Neural cell (in vitro differentiated cells): ENCODE results near the gene ADI1. TPM values are rescaled to one million over a fixed set of nuclear protein-coding genes. Genes with fewer than 3 reads are reported as not detected.

Source experiments
- H2AFZ ChIP-seq: fragments of 200-600, 300-800 bp; sonication (generic), shearing (Covaris generic); 2 replicates; pipeline ENCODE4 v1.6.0; 2014; ENCODE audit warnings: low read depth, mild to moderate bottlenecking, antibody characterized with exemption, low read length, moderate library complexity
- H3F3A ChIP-seq: fragments of 200-600 bp; shearing (Covaris generic); 2 replicates; pipeline ENCODE4 v1.6.1; 2016; ENCODE audit warnings: mild to moderate bottlenecking, moderate library complexity, mixed read lengths, antibody characterized with exemption, low read length; ENCODE audit not compliant: insufficient read depth, poor library complexity, severe bottlenecking
- H3K27ac ChIP-seq: fragments of 200-600, 300-800 bp; sonication (generic), shearing (Covaris generic); 2 replicates; pipeline ENCODE4 v1.5.1; 2014; ENCODE audit warnings: mild to moderate bottlenecking, low read length, moderate library complexity
- H3K27me3 ChIP-seq: fragments of 300-800, 200-600 bp; sonication (generic), shearing (Covaris generic); 2 replicates; pipeline ENCODE4 v1.6.0; 2014; ENCODE audit warnings: mild to moderate bottlenecking, low read depth, low read length, moderate library complexity; ENCODE audit not compliant: insufficient read depth
- H3K36me3 ChIP-seq: fragments of 300-800, 200-600 bp; sonication (generic), shearing (Covaris generic); 2 replicates; pipeline ENCODE4 v1.5.1; 2014; ENCODE audit warnings: mild to moderate bottlenecking, antibody characterized with exemption, low read length, moderate library complexity; ENCODE audit not compliant: insufficient read depth
- H3K4me2 ChIP-seq: fragments of 300-800, 200-600 bp; sonication (generic), shearing (Covaris generic); 2 replicates; pipeline ENCODE4 v1.6.0; 2014; ENCODE audit warnings: mild to moderate bottlenecking, low read length
- H3K4me3 ChIP-seq: fragments of 300-800, 200-600 bp; sonication (generic), shearing (Covaris generic); 2 replicates; pipeline ENCODE4 v1.5.1; 2014; ENCODE audit warnings: mild to moderate bottlenecking, low read length, moderate library complexity
- H3K79me2 ChIP-seq: fragments of 200-600 bp; shearing (Covaris generic); replicated peaks from 2 replicates; pipeline ENCODE4 v1.6.0; 2014; ENCODE audit warnings: mild to moderate bottlenecking, low read length, moderate library complexity; ENCODE audit not compliant: insufficient read depth
- H3K9ac ChIP-seq: fragments of 300-800, 200-600 bp; sonication (generic), shearing (Covaris generic); 2 replicates; pipeline ENCODE4 v1.6.1; 2016; ENCODE audit warnings: mild to moderate bottlenecking, low read length, mixed read lengths
- H3K9me2 ChIP-seq: fragments of 200-600 bp; shearing (Covaris generic); 2 replicates; pipeline ENCODE4 v1.6.1; 2016; ENCODE audit warnings: mild to moderate bottlenecking, low read length, mixed read lengths; ENCODE audit not compliant: insufficient read depth
- H3K9me3 ChIP-seq: fragments of 200-600, 300-800 bp; sonication (generic), shearing (Covaris generic); 2 replicates; pipeline ENCODE4 v1.6.1; 2016; ENCODE audit warnings: mild to moderate bottlenecking, mixed run types, low read length, moderate library complexity, mixed read lengths
- H4K20me1 ChIP-seq: fragments of 200-600 bp; shearing (Covaris generic); 2 replicates; pipeline ENCODE4 v1.6.1; 2016; ENCODE audit warnings: mild to moderate bottlenecking, mixed run types; ENCODE audit not compliant: insufficient read depth
- CTCF ChIP-seq: fragments of 450-650 bp; IDR thresholded peaks from 2 replicates; pipeline ENCODE4 v1.5.1; 2014; ENCODE audit warnings: antibody characterized with exemption, mild to moderate bottlenecking, moderate library complexity; ENCODE audit not compliant: poor library complexity, severe bottlenecking
- EP300 ChIP-seq: fragments of 450-650 bp; conservative IDR thresholded peaks from 2 replicates; pipeline ENCODE4 v1.6.1; 2014; ENCODE audit warnings: antibody characterized with exemption, mild to moderate bottlenecking, moderate library complexity; ENCODE audit not compliant: poor library complexity, severe bottlenecking
- EZH2 ChIP-seq: fragments of 200-600, 300-800 bp; shearing (Covaris generic), sonication (generic); IDR thresholded peaks from 2 replicates; pipeline ENCODE4 v1.6.1; 2014; ENCODE audit warnings: antibody characterized with exemption, low read length, borderline replicate concordance, mild to moderate bottlenecking; ENCODE audit not compliant: insufficient read depth, poor library complexity, severe bottlenecking
- MXI1 ChIP-seq: fragments of 450-650 bp; conservative IDR thresholded peaks from 2 replicates; pipeline ENCODE4 v1.6.1; 2014; ENCODE audit warnings: antibody characterized with exemption, mild to moderate bottlenecking; ENCODE audit not compliant: poor library complexity, severe bottlenecking
- POLR2AphosphoS5 ChIP-seq: IDR thresholded peaks from 2 replicates; pipeline ENCODE4 v1.6.1; 2012
- RAD21 ChIP-seq: fragments of 450-650 bp; conservative IDR thresholded peaks from 2 replicates; pipeline ENCODE4 v1.6.1; 2014; ENCODE audit warnings: antibody characterized with exemption, mild to moderate bottlenecking, moderate library complexity
- REST ChIP-seq: IDR thresholded peaks from 2 replicates; pipeline ENCODE4 v1.6.1; 2012; ENCODE audit warnings: borderline replicate concordance
- SMC3 ChIP-seq: fragments of 450-650 bp; conservative IDR thresholded peaks from 2 replicates; pipeline ENCODE4 v1.6.1; 2014; ENCODE audit warnings: antibody characterized with exemption, mild to moderate bottlenecking, moderate library complexity; ENCODE audit not compliant: poor library complexity
- TAF1 ChIP-seq: IDR thresholded peaks from 2 replicates; pipeline ENCODE4 v1.6.1; 2012; ENCODE audit warnings: low read depth
- polyA plus RNA-seq: library from polyadenylated mRNA; depleted of rRNA; stranded (reverse); fragments of >200 nt; gene quantifications from 2 replicates; pipeline ENCODE4 v1.2.3, GENCODE V29; 2014

The ADI1 gene
- polyA plus RNA-seq, 1 donor from 2014 or later = 23.9 TPM

- no peak for TF ChIP-seq REST
- TF ChIP-seq TAF1 = no peak
- TF ChIP-seq POLR2AphosphoS5 = no peak
- no peak for TF ChIP-seq MXI1
- no peak for TF ChIP-seq CTCF
- TF ChIP-seq EZH2 = no peak
- TF ChIP-seq RAD21 = no peak
- no peak for TF ChIP-seq SMC3
- TF ChIP-seq EP300 = no peak
- Histone ChIP-seq H2AFZ (no peak overlapping the region), H3K27ac (no peak overlapping the region), H3K79me2 (no peaks in the 10 kb centered on the region), H3K9me2 (no peaks in the 10 kb centered on the region), H3K4me2 (no peak overlapping the region), H3K9me3 (no peaks in the 10 kb centered on the region), H3K4me3 (no peak overlapping the region), H3K36me3 (no peaks in the 10 kb centered on the region), H3K27me3 (no peaks in the 10 kb centered on the region), H4K20me1 (no peaks in the 10 kb centered on the region), H3F3A (no peaks in the 10 kb centered on the region), H3K9ac (no peak overlapping the region)
Observed at GRCh38 chr2:3482363-3482821, 36.9 kb downstream of the ADI1 start.

GRCh38 chr2:3481736-3482362 lies 37.5 kb downstream of the ADI1 start:
- no peaks in the 10 kb centered on the region for H3F3A ChIP-seq
- no peak overlapping the region for H3K27ac ChIP-seq
- no peak overlapping the region for H3K4me3 ChIP-seq
- H3K9ac ChIP-seq = no peak overlapping the region
- no peaks in the 10 kb centered on the region for H3K9me3 ChIP-seq
- H3K9me2 ChIP-seq = no peaks in the 10 kb centered on the region
- no peak overlapping the region for H2AFZ ChIP-seq
- H3K79me2 ChIP-seq = no peaks in the 10 kb centered on the region
- H3K27me3 ChIP-seq = no peaks in the 10 kb centered on the region
- no peak overlapping the region for H3K4me2 ChIP-seq
- TF ChIP-seq TAF1 (no peak), POLR2AphosphoS5 (no peak), RAD21 (no peak), EZH2 (no peak), CTCF (no peak), MXI1 (no peak), EP300 (no peak), SMC3 (no peak), REST (no peak)
- H3K36me3 ChIP-seq = no peaks in the 10 kb centered on the region
- H4K20me1 ChIP-seq = no peaks in the 10 kb centered on the region
